ENCODE data around the gene ERF.

GRCh38 chr19:42275517-42275916 lies 20.6 kb upstream of the ERF start:
- TF ChIP-seq CTCF (IDR thresholded peaks at IDR 0.05) (no peak), POLR2A (IDR thresholded peaks at IDR 0.05) (no peak), EP300 (IDR thresholded peaks at IDR 0.05) (no peak), POLR2AphosphoS5 (IDR thresholded peaks at IDR 0.05) (no peak)

Data from sigmoid colon (tissue), 4 donors.